Measurements from ENCODE around the gene MTHFSD. TPM values are rescaled to one million over a fixed set of nuclear protein-coding genes. Genes with fewer than 3 reads are reported as not detected.

Gene MTHFSD
- total RNA-seq, 5 donors from 2014 or later (not counting 1 experiment from before 2014, with no cell fraction given): 18.0 to 39.6 (median 34.9) TPM

DNA sequence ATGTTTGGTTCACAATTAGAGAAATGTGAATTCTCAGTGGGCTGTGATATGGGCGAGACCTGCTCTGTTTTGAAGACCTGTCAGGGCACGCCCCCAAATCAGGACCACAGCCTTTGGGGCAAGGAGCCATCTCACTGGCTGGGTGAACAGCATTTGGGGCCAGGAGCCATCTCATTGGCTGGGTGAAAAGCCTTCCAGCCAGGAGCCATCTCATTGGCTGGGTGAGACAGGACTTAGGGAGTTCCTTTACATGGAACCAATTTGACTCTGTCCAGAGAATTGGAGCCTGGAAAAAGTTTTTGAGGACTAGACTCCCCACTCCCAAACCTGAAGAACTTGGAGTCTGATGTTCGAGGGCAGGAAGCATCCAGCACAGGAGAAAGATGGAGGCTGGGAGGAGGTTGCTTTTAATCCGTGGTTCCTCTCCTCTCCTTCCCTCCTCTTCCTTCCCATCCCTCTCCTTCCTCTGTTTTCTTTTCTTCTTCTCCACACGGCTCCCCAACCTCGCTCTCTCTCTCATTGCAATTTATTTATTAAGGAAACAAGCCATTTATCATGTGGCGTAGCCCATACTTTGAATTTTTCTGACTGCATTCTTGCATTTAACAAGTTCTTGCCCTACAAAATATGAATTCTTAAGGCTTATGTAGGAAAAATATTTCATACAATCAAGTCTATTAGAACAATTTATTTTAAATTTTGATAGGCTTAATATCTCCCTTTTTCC, 43.0 kb upstream of the MTHFSD start:
- Histone ChIP-seq H3K36me3 (ENCODE audit: control insufficient read depth in 2 of 2, extremely low read depth in 1 of 2, insufficient read depth in 1 of 2, low read length in 1 of 2) (no peaks in the 10 kb centered on the region), H3K4me1 (ENCODE audit: control insufficient read depth in 1 of 2, extremely low read depth in 1 of 2, insufficient read depth in 2 of 2, low read length in 2 of 2) (peaks cover 0 to under 1% of the 10 kb centered on the region in 2 experiments), H3K9me3 (no peaks in the 10 kb centered on the region), H3K27me3 (replicated peaks in 1 of 2; ENCODE audit: control insufficient read depth in 2 of 2, extremely low read depth in 1 of 2, insufficient read depth in 2 of 2, low read length in 1 of 2) (peaks cover 0 to 26% of the 10 kb centered on the region in 2 experiments), H3K4me3 (ENCODE audit: control insufficient read depth in 1 of 2, extremely low read depth in 1 of 2, low read length in 1 of 2) (no peak overlapping the region), H3K27ac (ENCODE audit: low read length) (no peak overlapping the region)
- Mint-ChIP-seq H3K36me3 (no peaks in the 10 kb centered on the region), H3K9me3 (no peaks in the 10 kb centered on the region), H3K27me3 (peaks cover 33 to 35% of the 10 kb centered on the region in 2 donors), H3K27ac (no peak overlapping the region), H3K4me1 (peaks cover 0 to 7% (median 0%) of the 10 kb centered on the region in 3 donors), H3K4me3 (no peak overlapping the region)
- ChIA-PET CTCF (no interaction called here), POLR2A (no interaction called here)
- ATAC-seq (replicated peaks in 1 of 4) (no peak), DNase-seq (no peak)
- WGBS (ENCODE audit: insufficient coverage): 38% methylated on average over 4 of the region's 7 CpGs

- WGBS (ENCODE audit: insufficient coverage): 84% methylated on average over 15 of the region's 18 CpGs
- Histone ChIP-seq H3K4me1 (ENCODE audit: control insufficient read depth in 1 of 2, extremely low read depth in 1 of 2, insufficient read depth in 2 of 2, low read length in 2 of 2) (peaks cover 0 to 4% of the 10 kb centered on the region in 2 experiments), H3K27me3 (replicated peaks in 1 of 2; ENCODE audit: control insufficient read depth in 2 of 2, extremely low read depth in 1 of 2, insufficient read depth in 2 of 2, low read length in 1 of 2) (peaks cover 0 to 30% of the 10 kb centered on the region in 2 experiments), H3K36me3 (ENCODE audit: control insufficient read depth in 2 of 2, extremely low read depth in 1 of 2, insufficient read depth in 1 of 2, low read length in 1 of 2) (no peaks in the 10 kb centered on the region), H3K27ac (ENCODE audit: low read length) (no peak overlapping the region), H3K9me3 (no peaks in the 10 kb centered on the region), H3K4me3 (ENCODE audit: control insufficient read depth in 1 of 2, extremely low read depth in 1 of 2, low read length in 1 of 2) (no peak overlapping the region)
- Mint-ChIP-seq H3K27ac (no peak overlapping the region), H3K9me3 (no peaks in the 10 kb centered on the region), H3K4me1 (peaks cover 0 to 9% (median 0%) of the 10 kb centered on the region in 3 donors), H3K4me3 (no peak overlapping the region), H3K27me3 (peaks cover 30 to 38% of the 10 kb centered on the region in 2 donors), H3K36me3 (no peaks in the 10 kb centered on the region)
- ChIA-PET CTCF (no interaction called here), POLR2A (no interaction called here)
- DNase-seq (no peak), ATAC-seq (replicated peaks in 1 of 4) (no peak)
Observed at GRCh38 chr16:86597126-86597879, 42.3 kb upstream of the MTHFSD start.

GRCh38 chr16:86595983-86596605, 41.1 kb upstream of the MTHFSD start:
- no peaks in the 10 kb centered on the region for H3K9me3 Mint-ChIP-seq
- POLR2A ChIA-PET: no interaction called here

DNA sequence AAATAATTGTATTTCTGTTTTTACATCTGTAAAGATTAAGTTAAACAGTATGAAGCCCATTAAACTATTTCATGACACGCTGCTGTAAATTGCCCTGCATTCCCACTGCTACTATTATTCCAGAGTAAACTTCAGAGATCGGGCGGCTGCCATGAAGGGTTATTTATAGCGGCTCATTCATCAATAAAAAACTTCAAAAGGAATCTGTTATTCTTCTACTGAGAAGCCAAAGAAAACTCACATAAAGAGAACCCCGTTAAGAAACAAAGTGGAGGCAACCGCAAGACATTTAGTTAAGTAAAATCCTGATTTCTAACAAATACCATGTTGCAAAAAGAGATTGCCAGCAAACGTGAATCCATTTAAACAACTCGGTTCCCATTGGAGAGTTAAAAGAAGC, 39.7 kb upstream of the MTHFSD start:
- Histone ChIP-seq H3K9me3 (no peaks in the 10 kb centered on the region), H3K4me3 (ENCODE audit: control insufficient read depth in 1 of 2, extremely low read depth in 1 of 2, low read length in 1 of 2) (no peak overlapping the region), H3K36me3 (ENCODE audit: control insufficient read depth in 2 of 2, extremely low read depth in 1 of 2, insufficient read depth in 1 of 2, low read length in 1 of 2) (no peaks in the 10 kb centered on the region), H3K4me1 (ENCODE audit: control insufficient read depth in 1 of 2, extremely low read depth in 1 of 2, insufficient read depth in 2 of 2, low read length in 2 of 2) (peaks cover 0 to 4% of the 10 kb centered on the region in 2 experiments), H3K27ac (ENCODE audit: low read length) (no peak overlapping the region), H3K27me3 (replicated peaks in 1 of 2; ENCODE audit: control insufficient read depth in 2 of 2, extremely low read depth in 1 of 2, insufficient read depth in 2 of 2, low read length in 1 of 2) (peaks cover 0 to 36% of the 10 kb centered on the region in 2 experiments)
- peaks cover 27 to 33% of the 10 kb centered on the region in 2 donors for H3K27me3 Mint-ChIP-seq
- H3K9me3 Mint-ChIP-seq: no peaks in the 10 kb centered on the region
- no peaks in the 10 kb centered on the region for H3K36me3 Mint-ChIP-seq
- peaks cover 0 to 9% (median 0%) of the 10 kb centered on the region in 3 donors for H3K4me1 Mint-ChIP-seq
- ATAC-seq (replicated peaks in 1 of 4): no peak
- no peak overlapping the region for H3K27ac Mint-ChIP-seq
- POLR2A ChIA-PET: no interaction called here
- CTCF ChIA-PET: no interaction called here
- no peak overlapping the region for H3K4me3 Mint-ChIP-seq
- WGBS (ENCODE audit: insufficient coverage): 96% methylated on average over 6 of the region's 8 CpGs
- no peak for DNase-seq

More at GRCh38 chr16:86595983-86596605, 41.1 kb upstream of the MTHFSD start:
- no peaks in the 10 kb centered on the region for H3K36me3 ChIP-seq (ENCODE audit: control insufficient read depth in 2 of 2, extremely low read depth in 1 of 2, insufficient read depth in 1 of 2, low read length in 1 of 2)
- peaks cover 0 to 9% (median 0%) of the 10 kb centered on the region in 3 donors for H3K4me1 Mint-ChIP-seq
- H3K27ac Mint-ChIP-seq: no peak overlapping the region
- no peak for ATAC-seq (replicated peaks in 1 of 4)
- H3K4me3 Mint-ChIP-seq: no peak overlapping the region
- peaks cover 0 to 30% of the 10 kb centered on the region in 2 experiments for H3K27me3 ChIP-seq (replicated peaks in 1 of 2; ENCODE audit: control insufficient read depth in 2 of 2, extremely low read depth in 1 of 2, insufficient read depth in 2 of 2, low read length in 1 of 2)
- no peak for DNase-seq
- 68% methylated on average over 6 of the region's 10 CpGs for WGBS (ENCODE audit: insufficient coverage)
- no peak overlapping the region for H3K4me3 ChIP-seq (ENCODE audit: control insufficient read depth in 1 of 2, extremely low read depth in 1 of 2, low read length in 1 of 2)
- no peaks in the 10 kb centered on the region for H3K36me3 Mint-ChIP-seq
- no peak overlapping the region for H3K27ac ChIP-seq (ENCODE audit: low read length)
- CTCF ChIA-PET: no interaction called here
- no peaks in the 10 kb centered on the region for H3K9me3 ChIP-seq
- peaks cover 32 to 36% of the 10 kb centered on the region in 2 donors for H3K27me3 Mint-ChIP-seq
- peaks cover 0 to 4% of the 10 kb centered on the region in 2 experiments for H3K4me1 ChIP-seq (ENCODE audit: control insufficient read depth in 1 of 2, extremely low read depth in 1 of 2, insufficient read depth in 2 of 2, low read length in 2 of 2)

GRCh38 chr16:86593913-86594620, 39.0 kb upstream of the MTHFSD start:
- 77% methylated on average over 6 of the region's 13 CpGs for WGBS (ENCODE audit: insufficient coverage)
- H3K27ac ChIP-seq (ENCODE audit: low read length): no peak overlapping the region
- no peak for DNase-seq

GRCh38 chr16:86591270-86591669, 36.2 kb upstream of the MTHFSD start:
- Histone ChIP-seq H3K27me3 (replicated peaks in 1 of 2; ENCODE audit: control insufficient read depth in 2 of 2, extremely low read depth in 1 of 2, insufficient read depth in 2 of 2, low read length in 1 of 2) (peaks cover 0 to 29% of the 10 kb centered on the region in 2 experiments), H3K27ac (ENCODE audit: low read length) (no peak overlapping the region), H3K4me3 (ENCODE audit: control insufficient read depth in 1 of 2, extremely low read depth in 1 of 2, low read length in 1 of 2) (no peak overlapping the region), H3K4me1 (ENCODE audit: control insufficient read depth in 1 of 2, extremely low read depth in 1 of 2, insufficient read depth in 2 of 2, low read length in 2 of 2) (peaks cover 0 to 4% of the 10 kb centered on the region in 2 experiments), H3K36me3 (ENCODE audit: control insufficient read depth in 2 of 2, extremely low read depth in 1 of 2, insufficient read depth in 1 of 2, low read length in 1 of 2) (no peaks in the 10 kb centered on the region), H3K9me3 (no peaks in the 10 kb centered on the region)
- no peaks in the 10 kb centered on the region for H3K9me3 Mint-ChIP-seq
- H3K4me1 Mint-ChIP-seq: peaks cover 0 to 9% (median 0%) of the 10 kb centered on the region in 3 donors
- DNase-seq (no peak), ATAC-seq (replicated peaks in 1 of 4) (no peak)
- CTCF ChIA-PET: no interaction called here
- no peak overlapping the region for H3K27ac Mint-ChIP-seq
- 85% methylated on average over 4 of the region's 4 CpGs for WGBS (ENCODE audit: insufficient coverage)
- no peak overlapping the region for H3K4me3 Mint-ChIP-seq
- POLR2A ChIA-PET: no interaction called here
- H3K27me3 Mint-ChIP-seq: peaks cover 20 to 26% of the 10 kb centered on the region in 2 donors
- H3K36me3 Mint-ChIP-seq: no peaks in the 10 kb centered on the region

More at GRCh38 chr16:86593913-86594620, 39.0 kb upstream of the MTHFSD start:
- no peaks in the 10 kb centered on the region for H3K36me3 Mint-ChIP-seq
- POLR2A ChIA-PET: no interaction called here
- no peaks in the 10 kb centered on the region for H3K9me3 Mint-ChIP-seq
- H3K27ac Mint-ChIP-seq: no peak overlapping the region
- peaks cover 0 to 36% of the 10 kb centered on the region in 2 experiments for H3K27me3 ChIP-seq (replicated peaks in 1 of 2; ENCODE audit: control insufficient read depth in 2 of 2, extremely low read depth in 1 of 2, insufficient read depth in 2 of 2, low read length in 1 of 2)
- H3K4me1 ChIP-seq (ENCODE audit: control insufficient read depth in 1 of 2, extremely low read depth in 1 of 2, insufficient read depth in 2 of 2, low read length in 2 of 2): peaks cover 0 to 4% of the 10 kb centered on the region in 2 experiments
- no peak overlapping the region for H3K4me3 ChIP-seq (ENCODE audit: control insufficient read depth in 1 of 2, extremely low read depth in 1 of 2, low read length in 1 of 2)
- CTCF ChIA-PET: interaction anchor here in 1 of 2 donors (0.5 kb wide), 1 partner anchor 24 kb away, joined by 3 read pairs; no protein-coding TSS in a partner anchor
- no peak for ATAC-seq (replicated peaks in 1 of 4)
- H3K27me3 Mint-ChIP-seq: peaks cover 23 to 30% of the 10 kb centered on the region in 2 donors
- H3K36me3 ChIP-seq (ENCODE audit: control insufficient read depth in 2 of 2, extremely low read depth in 1 of 2, insufficient read depth in 1 of 2, low read length in 1 of 2): no peaks in the 10 kb centered on the region
- peak overlapping the region in 1 of 3 donors; percentile 54 for H3K4me3 Mint-ChIP-seq
- peaks cover 0 to 9% (median 0%) of the 10 kb centered on the region in 3 donors for H3K4me1 Mint-ChIP-seq
- H3K9me3 ChIP-seq: no peaks in the 10 kb centered on the region
